Measurements from ENCODE around the gene SGSM2.

GRCh38 chr17:2401426-2402221 lies 64.3 kb downstream of the SGSM2 start:
- TF ChIP-seq CTCF (IDR thresholded peaks at IDR 0.05; ENCODE audit: insufficient read depth, low read length), result no peak
- TF ChIP-seq REST (IDR thresholded peaks at IDR 0.05; ENCODE audit: insufficient replicate concordance, low read depth), result no peak
- no peak for TF ChIP-seq GABPA (IDR thresholded peaks at IDR 0.05; ENCODE audit: low read depth)
- TF ChIP-seq POLR2AphosphoS5 (IDR thresholded peaks at IDR 0.05; ENCODE audit: low read depth), result no peak
- TF ChIP-seq SPI1 (IDR thresholded peaks at IDR 0.05; ENCODE audit: borderline replicate concordance, low read depth), result no peak
